Measurements from ENCODE around the gene GLUD1.
"Not testable (repeated sequence)": the region's sequence is repeated elsewhere in the genome, so short reads cannot be mapped to it uniquely, and the experiment has no call there.

GLUD1 gene

GRCh38 chr10:87043579-87043978, 51.1 kb downstream of the GLUD1 start:
- DNase-seq (ENCODE audit: low read depth): not testable (repeated sequence)

GRCh38 chr10:87038786-87039185, 55.9 kb downstream of the GLUD1 start:
- no peak for DNase-seq (ENCODE audit: low read depth)

- no peak for DNase-seq (ENCODE audit: low read depth)
Observed at GRCh38 chr10:87038286-87038717, 56.3 kb downstream of the GLUD1 start.

- DNase-seq (ENCODE audit: low read depth): no peak
Observed at GRCh38 chr10:87036623-87037022, 58.0 kb downstream of the GLUD1 start.

GRCh38 chr10:87030912-87031635, 63.6 kb downstream of the GLUD1 start:
- no peak for DNase-seq (ENCODE audit: low read depth)

- not testable (repeated sequence) for DNase-seq (ENCODE audit: low read depth)
Observed at GRCh38 chr10:87030419-87030818, 64.2 kb downstream of the GLUD1 start.

GRCh38 chr10:87026747-87027508, 67.7 kb downstream of the GLUD1 start:
- not testable (repeated sequence) for DNase-seq (ENCODE audit: low read depth)

GRCh38 chr10:87025285-87025958, 69.2 kb downstream of the GLUD1 start:
- peak; percentile 35 for DNase-seq (ENCODE audit: low read depth)

GRCh38 chr10:87020056-87020455, 74.6 kb downstream of the GLUD1 start, which contains the start of gene FAM25A:
Gene FAM25A (plus strand): TSS chr10:87020294. CDS start chr10:87020325, 31 bp downstream.
- not testable (repeated sequence) for DNase-seq (ENCODE audit: low read depth)

GRCh38 chr10:87019504-87019903, 75.1 kb downstream of the GLUD1 start:
- not testable (repeated sequence) for DNase-seq (ENCODE audit: low read depth)

- not testable (repeated sequence) for DNase-seq (ENCODE audit: low read depth)
Observed at GRCh38 chr10:87019066-87019465, 75.6 kb downstream of the GLUD1 start.

GRCh38 chr10:87018127-87018526, 76.5 kb downstream of the GLUD1 start:
- not testable (repeated sequence) for DNase-seq (ENCODE audit: low read depth)

- DNase-seq (ENCODE audit: low read depth): not testable (repeated sequence)
Observed at GRCh38 chr10:87014986-87015716, 79.5 kb downstream of the GLUD1 start.

GRCh38 chr10:87013528-87013927, 81.1 kb downstream of the GLUD1 start:
- DNase-seq (ENCODE audit: low read depth): not testable (repeated sequence)

GRCh38 chr10:87009134-87009696, 85.4 kb downstream of the GLUD1 start:
- not testable (repeated sequence) for DNase-seq (ENCODE audit: low read depth)

GRCh38 chr10:87008303-87008702, 86.3 kb downstream of the GLUD1 start:
- DNase-seq (ENCODE audit: low read depth): not testable (repeated sequence)

GRCh38 chr10:87007674-87008073, 87.0 kb downstream of the GLUD1 start:
- not testable (repeated sequence) for DNase-seq (ENCODE audit: low read depth)

- DNase-seq (ENCODE audit: low read depth): not testable (repeated sequence)
Observed at GRCh38 chr10:87007124-87007523, 87.5 kb downstream of the GLUD1 start.

- DNase-seq (ENCODE audit: low read depth): no peak
Observed at GRCh38 chr10:87000491-87000890, 94.2 kb downstream of the GLUD1 start.
